ENCODE results near the gene COL1A1.

COL1A1 gene

DNA sequence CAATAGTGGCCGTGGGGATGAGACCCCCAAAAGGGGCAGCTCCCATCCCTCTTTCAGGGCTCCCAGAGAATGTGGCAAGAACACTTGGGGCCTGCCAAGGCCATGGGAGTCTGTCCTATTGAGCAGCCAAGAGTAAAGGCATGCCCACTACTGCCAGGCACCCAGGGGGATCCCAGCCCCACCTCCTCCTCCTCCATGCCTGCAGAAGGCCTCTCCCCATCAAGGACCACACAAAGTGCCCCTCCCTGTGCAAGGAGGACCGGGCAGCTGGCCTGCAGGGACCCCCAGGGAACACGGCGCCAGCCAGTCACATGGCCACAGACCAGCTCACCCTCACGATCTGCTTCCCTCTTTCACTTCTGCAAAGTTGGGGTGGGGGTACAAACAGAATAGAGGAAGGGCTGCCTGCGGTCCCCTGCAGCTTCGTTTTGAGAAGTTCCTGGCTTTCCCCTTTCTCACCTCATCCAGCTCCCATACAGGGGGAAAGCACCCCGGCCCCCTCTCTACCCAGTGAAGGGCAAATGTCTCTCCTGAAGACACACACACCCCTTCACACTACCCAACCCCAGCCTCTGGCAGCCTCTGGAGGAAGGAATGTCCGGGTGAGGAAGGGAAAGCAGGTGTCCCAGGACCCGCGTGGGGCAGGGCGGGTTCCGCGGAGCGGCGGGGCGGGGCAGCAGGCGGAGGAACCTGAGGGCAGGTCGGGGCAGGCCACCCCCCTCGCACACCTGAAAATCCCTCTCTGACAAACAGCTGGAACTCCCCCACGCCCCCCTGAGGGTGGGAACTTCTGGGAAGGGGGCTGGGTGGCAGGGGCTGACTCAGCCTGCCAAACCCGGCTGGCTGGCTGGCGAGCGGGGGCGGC is 53.0 kb downstream of the COL1A1 start:
- Histone ChIP-seq H3K9ac (no peak overlapping the region), H3K27me3 (ENCODE audit: control insufficient read depth, insufficient read depth, low read length) (no peaks in the 10 kb centered on the region), H3K79me2 (peaks cover 4% of the 10 kb centered on the region), H3K9me3 (ENCODE audit: control insufficient read depth, low read length) (no peaks in the 10 kb centered on the region), H3K4me1 (peaks cover 15% of the 10 kb centered on the region), H3K36me3 (ENCODE audit: control insufficient read depth, insufficient read depth, low read length) (no peaks in the 10 kb centered on the region), H3K27ac (peak overlapping the region; percentile 5), H3K4me2 (ENCODE audit: low read length) (peak overlapping the region; percentile 66), H3K4me3 (ENCODE audit: low read depth, low read length) (peak overlapping the region; percentile 71), H2AFZ (no peak overlapping the region)
- TF ChIP-seq, protein P1, sequence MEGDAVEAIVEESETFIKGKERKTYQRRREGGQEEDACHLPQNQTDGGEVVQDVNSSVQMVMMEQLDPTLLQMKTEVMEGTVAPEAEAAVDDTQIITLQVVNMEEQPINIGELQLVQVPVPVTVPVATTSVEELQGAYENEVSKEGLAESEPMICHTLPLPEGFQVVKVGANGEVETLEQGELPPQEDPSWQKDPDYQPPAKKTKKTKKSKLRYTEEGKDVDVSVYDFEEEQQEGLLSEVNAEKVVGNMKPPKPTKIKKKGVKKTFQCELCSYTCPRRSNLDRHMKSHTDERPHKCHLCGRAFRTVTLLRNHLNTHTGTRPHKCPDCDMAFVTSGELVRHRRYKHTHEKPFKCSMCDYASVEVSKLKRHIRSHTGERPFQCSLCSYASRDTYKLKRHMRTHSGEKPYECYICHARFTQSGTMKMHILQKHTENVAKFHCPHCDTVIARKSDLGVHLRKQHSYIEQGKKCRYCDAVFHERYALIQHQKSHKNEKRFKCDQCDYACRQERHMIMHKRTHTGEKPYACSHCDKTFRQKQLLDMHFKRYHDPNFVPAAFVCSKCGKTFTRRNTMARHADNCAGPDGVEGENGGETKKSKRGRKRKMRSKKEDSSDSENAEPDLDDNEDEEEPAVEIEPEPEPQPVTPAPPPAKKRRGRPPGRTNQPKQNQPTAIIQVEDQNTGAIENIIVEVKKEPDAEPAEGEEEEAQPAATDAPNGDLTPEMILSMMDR (IDR thresholded peaks at IDR 0.05), result peak; percentile 39

DNA sequence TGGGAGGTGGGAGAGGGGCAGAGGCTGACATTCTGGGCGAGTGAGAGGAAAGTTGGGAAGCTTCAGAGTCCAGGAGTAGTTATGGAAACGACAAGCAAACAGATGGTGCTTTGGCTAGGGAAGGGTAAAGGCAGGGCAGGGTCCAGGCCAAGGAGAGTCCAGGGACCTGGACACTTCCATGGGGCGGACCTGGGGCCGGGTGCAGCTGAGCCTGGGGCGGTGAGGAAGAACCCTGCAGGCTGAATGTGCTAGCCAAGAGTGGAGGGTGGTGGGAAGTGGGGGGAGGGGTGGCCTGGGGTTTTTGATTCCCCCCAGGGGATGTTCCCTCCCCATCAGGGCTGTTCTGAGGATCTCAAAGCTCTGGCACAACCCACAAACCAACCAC is 53.6 kb downstream of the COL1A1 start:
- Histone ChIP-seq H3K9me3 (ENCODE audit: control insufficient read depth, low read length) (no peaks in the 10 kb centered on the region), H3K27ac (peak overlapping the region; percentile 55), H3K4me1 (peaks cover 14% of the 10 kb centered on the region), H3K4me3 (ENCODE audit: low read depth, low read length) (peak overlapping the region; percentile 71), H2AFZ (no peak overlapping the region), H3K4me2 (ENCODE audit: low read length) (peak overlapping the region; percentile 66), H3K36me3 (ENCODE audit: control insufficient read depth, insufficient read depth, low read length) (no peaks in the 10 kb centered on the region), H3K27me3 (ENCODE audit: control insufficient read depth, insufficient read depth, low read length) (no peaks in the 10 kb centered on the region), H3K79me2 (peaks cover 4% of the 10 kb centered on the region), H3K9ac (no peak overlapping the region)
- TF ChIP-seq, protein P1 (IDR thresholded peaks at IDR 0.05), result no peak

DNA sequence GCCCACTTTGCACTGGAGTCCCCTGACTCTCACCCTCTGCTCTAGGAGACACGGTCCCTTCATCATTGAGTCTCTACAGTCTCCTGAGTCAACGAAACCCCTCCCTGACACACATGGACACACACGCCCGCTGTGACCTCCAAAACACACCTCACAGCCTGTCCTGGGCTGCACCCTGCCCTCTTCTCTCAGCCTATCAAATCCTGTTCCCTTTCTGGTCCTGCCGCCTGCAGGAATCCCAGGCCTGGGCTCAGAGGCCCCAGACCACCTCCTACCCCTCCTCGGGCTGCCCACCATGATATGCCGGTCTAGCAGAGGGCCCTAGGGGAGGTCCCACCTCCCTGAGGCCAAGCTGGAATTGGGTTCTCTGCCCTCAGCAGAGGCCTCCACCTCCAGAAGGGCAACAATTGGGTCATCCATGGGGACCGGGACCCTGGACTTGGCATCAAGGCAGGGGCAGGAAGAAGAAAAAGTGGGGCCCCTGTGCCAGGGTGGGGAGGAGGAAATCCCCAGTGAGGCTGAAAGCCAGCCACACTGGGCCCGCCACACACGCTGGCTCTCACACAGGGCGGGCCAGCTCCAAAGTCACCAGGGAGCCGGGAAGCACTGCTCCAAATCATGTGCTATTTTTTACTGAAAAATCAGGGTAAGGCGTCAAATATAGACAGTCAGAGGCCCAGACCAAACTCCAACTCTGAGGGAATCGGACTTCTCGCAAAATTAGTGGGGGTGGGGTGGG is 54.3 kb downstream of the COL1A1 start:
- Histone ChIP-seq H3K4me3 (ENCODE audit: low read depth, low read length) (peak overlapping the region; percentile 71), H3K9me3 (ENCODE audit: control insufficient read depth, low read length) (no peaks in the 10 kb centered on the region), H2AFZ (no peak overlapping the region), H3K4me1 (peaks cover 6% of the 10 kb centered on the region), H3K36me3 (ENCODE audit: control insufficient read depth, insufficient read depth, low read length) (no peaks in the 10 kb centered on the region), H3K79me2 (peaks cover 4% of the 10 kb centered on the region), H3K4me2 (ENCODE audit: low read length) (peak overlapping the region; percentile 66), H3K9ac (no peak overlapping the region), H3K27ac (peak overlapping the region; percentile 55), H3K27me3 (ENCODE audit: control insufficient read depth, insufficient read depth, low read length) (no peaks in the 10 kb centered on the region)
- TF ChIP-seq, protein P1 (IDR thresholded peaks at IDR 0.05), result no peak

DNA sequence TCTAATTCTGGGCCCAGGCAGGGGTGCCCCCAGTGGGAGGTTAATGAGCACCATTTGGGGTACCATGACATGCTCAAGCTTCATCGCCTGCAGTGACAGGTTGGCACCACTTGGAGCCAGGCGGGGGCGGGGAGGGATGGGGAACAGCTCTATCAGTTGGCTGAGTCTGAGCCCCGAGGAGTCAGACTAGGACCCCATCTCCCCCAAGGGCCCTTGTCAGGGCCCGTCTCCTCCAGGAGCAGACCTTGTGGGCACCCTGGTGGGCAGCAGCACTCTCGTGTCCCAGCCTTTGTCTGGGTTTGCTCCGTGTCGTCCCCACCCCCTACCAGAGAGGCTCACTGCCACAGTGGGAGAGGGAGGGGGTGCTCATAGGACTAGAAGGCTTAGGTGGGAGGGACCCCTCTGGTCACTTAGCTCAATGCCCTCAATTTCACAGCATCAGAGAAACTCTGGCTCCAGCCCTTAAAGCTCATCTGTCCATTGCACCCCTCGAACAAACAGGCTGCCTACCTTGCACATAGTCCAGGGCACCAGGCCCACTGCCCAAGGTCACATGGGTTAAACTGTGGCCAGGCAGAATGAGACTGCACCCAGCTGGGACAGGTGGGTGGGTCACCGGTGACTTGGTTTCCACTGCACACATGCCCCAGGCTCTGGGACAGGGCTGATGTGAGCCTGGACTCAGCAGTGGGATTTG is 55.1 kb downstream of the COL1A1 start:
- Histone ChIP-seq H3K9ac (no peak overlapping the region), H3K27ac (no peak overlapping the region)
- TF ChIP-seq, protein P1 (IDR thresholded peaks at IDR 0.05), result no peak

More for the DNA sequence above, 55.1 kb downstream of the COL1A1 start:
- H3K4me1 ChIP-seq, result peaks cover 4% of the 10 kb centered on the region
- H3K79me2 ChIP-seq, result peaks cover 4% of the 10 kb centered on the region
- H3K4me3 ChIP-seq (ENCODE audit: low read depth, low read length), result no peak overlapping the region
- no peak overlapping the region for H2AFZ ChIP-seq
- no peaks in the 10 kb centered on the region for H3K27me3 ChIP-seq (ENCODE audit: control insufficient read depth, insufficient read depth, low read length)
- no peaks in the 10 kb centered on the region for H3K36me3 ChIP-seq (ENCODE audit: control insufficient read depth, insufficient read depth, low read length)
- no peak overlapping the region for H3K4me2 ChIP-seq (ENCODE audit: low read length)
- no peaks in the 10 kb centered on the region for H3K9me3 ChIP-seq (ENCODE audit: control insufficient read depth, low read length)

Measured in parathyroid adenoma (tissue), 2 donors.